K562 (cell line): ENCODE measurements around the gene ZNF148. TPM values are rescaled to one million over a fixed set of nuclear protein-coding genes. Genes with fewer than 3 reads are reported as not detected.

Experiments used
- BDP1 ChIP-seq: IDR thresholded peaks from 3 replicates; pipeline ENCODE4 v1.6.1; 2011; ENCODE audit not compliant: insufficient read length, insufficient read depth
- FOXA1 ChIP-seq: fragments of 450-650 bp; IDR thresholded peaks from 2 replicates; pipeline ENCODE4 v1.6.1; 2016; ENCODE audit warnings: mild to moderate bottlenecking, borderline replicate concordance
- HDAC1 ChIP-seq, 2 experiments: fragments of 450-650 bp; IDR thresholded peaks; 2 replicates each; pipeline ENCODE4 v1.6.1; 2016 to 2017; ENCODE audit warnings: inconsistent platforms in 1 of 2, mild to moderate bottlenecking in 1 of 2, moderate library complexity in 1 of 2
- KLF13 ChIP-seq: fragments of 450-650 bp; IDR thresholded peaks from 2 replicates; pipeline ENCODE4 v1.6.1; 2016; ENCODE audit warnings: missing genetic modification characterization, low read depth, mild to moderate bottlenecking, missing compliant biosample characterization, moderate library complexity, borderline replicate concordance
- MTA2 ChIP-seq: fragments of 450-650 bp; IDR thresholded peaks from 2 replicates; pipeline ENCODE4 v1.6.1; 2016; ENCODE audit warnings: low read depth
- NFIC ChIP-seq: fragments of 450-650 bp; IDR thresholded peaks from 2 replicates; pipeline ENCODE4 v1.6.1; 2017; ENCODE audit warnings: mild to moderate bottlenecking, inconsistent platforms
- POLR2G ChIP-seq: fragments of 200-400 bp; formaldehyde crosslinking; IDR thresholded peaks from 2 replicates; pipeline ENCODE4 v1.6.1; 2017; ENCODE audit warnings: low read depth, mild to moderate bottlenecking, antibody characterized with exemption, low read length, moderate library complexity
- SMAD2 ChIP-seq: fragments of 150-350 bp; IDR thresholded peaks from 2 replicates; pipeline ENCODE4 v1.6.1; 2014; ENCODE audit warnings: low read depth, mild to moderate bottlenecking, low read length
- SPI1 ChIP-seq: IDR thresholded peaks from 2 replicates; pipeline ENCODE4 v1.6.1; 2011; ENCODE audit warnings: low read depth, low read length, control low read depth, borderline replicate concordance
- TAL1 ChIP-seq: fragments of 450-650 bp; IDR thresholded peaks from 2 replicates; pipeline ENCODE4 v1.6.1; 2016; ENCODE audit warnings: mild to moderate bottlenecking
- TCF3 ChIP-seq: sonication (generic); formaldehyde crosslinking; IDR thresholded peaks from 2 replicates; pipeline ENCODE4 v1.4.0; 2020; ENCODE audit warnings: mild to moderate bottlenecking, missing genetic modification reagents
- ZNF239 ChIP-seq: fragments of 250-450 bp; sonication (Bioruptor Pico); IDR thresholded peaks from 2 replicates; pipeline ENCODE4 v1.4.0; 2020; ENCODE audit warnings: mild to moderate bottlenecking
- polyA plus RNA-seq, 8 experiments: library from polyadenylated mRNA; depleted of rRNA in 4 of 8; stranded (reverse) in 5 of 8; unstranded in 3 of 8; fragments of >200 nt; fragmentation: Nextera tagmentation in 2 of 8; fragmentation: Illumina TruSeq in 1 of 8; extraction: Ambion mirVana in 2 of 8; extraction: Trizol in 1 of 8; gene quantifications; 2 replicates each; pipeline versions ENCODE4 v1.2.1 to v1.2.3, GENCODE V29; 2011 to 2014; ENCODE audit warnings: inconsistent platforms in 1 of 8, missing spikeins in 1 of 8
- total RNA-seq, 7 experiments: library from RNA; depleted of rRNA in 6 of 7; stranded (reverse); fragments of >200 nt in 6 of 7; fragmentation: Illumina TruSeq in 2 of 7; extraction: Trizol in 2 of 7; gene quantifications; 2 replicates each; pipeline versions ENCODE4 v1.2.1 to v1.2.3, GENCODE V29; 2011 to 2021; ENCODE audit warnings: low replicate concordance in 1 of 7
- TF ChIP-seq, protein P1 (sequence below), 2 experiments: IDR thresholded peaks; 2 replicates each; pipeline ENCODE4 v1.6.1; 2012; ENCODE audit warnings: improper control_type of control experiment in 2 of 2, low read depth in 2 of 2, low read length in 2 of 2, borderline replicate concordance in 1 of 2
- TF ChIP-seq, protein P2 (sequence below): fragments of 200-600 bp; sonication (generic); IDR thresholded peaks from one replicate; pipeline ENCODE4 v1.6.1; 2012; ENCODE audit warnings: mild to moderate bottlenecking, low read depth, low read length, inconsistent platforms

Gene ZNF148
- total and polyA plus RNA-seq, 9 of the 15 experiments (the other 6 are each of a cell fraction or from before 2014, with no cell fraction given), result 2.7 to 15.1 (median 8.3) TPM

DNA sequence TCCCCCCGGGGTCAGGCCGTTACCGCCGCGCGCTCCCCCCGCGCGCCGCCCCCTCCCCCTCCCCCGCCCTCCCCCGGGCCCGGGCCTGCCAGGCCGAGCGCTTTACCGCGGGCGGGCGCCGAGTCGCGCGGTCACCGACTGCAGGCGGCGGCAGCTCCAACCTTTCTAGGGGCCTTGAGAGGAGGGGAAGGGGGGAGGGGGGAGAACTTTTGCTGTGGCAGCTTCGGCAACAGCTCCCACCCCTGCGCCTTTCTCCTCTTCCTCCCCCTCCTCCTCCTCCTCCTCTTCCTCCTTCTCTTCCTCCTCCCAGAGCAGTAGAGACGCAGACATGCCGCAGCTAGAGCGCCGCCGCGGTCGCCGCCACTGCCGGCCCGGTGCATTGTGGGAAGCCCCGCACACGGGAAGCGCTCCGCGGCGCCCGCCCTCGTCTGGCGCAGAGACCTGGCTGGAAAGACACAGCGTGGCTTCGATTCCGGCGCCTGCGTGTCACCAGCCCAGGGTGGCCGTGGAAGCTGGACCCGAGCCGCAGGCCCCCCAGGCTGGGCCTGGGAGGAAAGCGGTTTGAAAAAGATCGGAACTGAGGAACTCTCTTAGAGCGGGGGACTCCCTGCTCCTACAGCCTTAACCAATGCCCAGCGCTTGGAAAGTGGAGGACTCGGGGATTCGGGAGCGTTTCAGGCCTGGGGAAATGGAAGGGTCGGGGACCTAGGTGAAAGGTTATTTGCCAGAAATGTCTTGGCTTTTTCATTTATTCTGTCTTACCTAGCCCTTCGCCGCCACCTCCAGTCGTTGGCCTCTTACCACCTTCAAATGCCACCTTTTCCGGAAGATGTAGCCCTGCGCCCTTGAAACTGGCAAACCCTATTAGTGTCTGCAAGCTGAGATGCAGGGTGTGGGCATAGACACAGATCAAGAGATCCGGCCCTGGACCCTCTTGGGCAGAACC lies at the start of gene ZNF148 (continued):
- TF ChIP-seq KLF13 (tag) (no peak), SMAD2 (no peak), TAL1 (no peak), POLR2G (peak; percentile 96), BDP1 (no peak), NFIC (peak; percentile 45), FOXA1 (no peak), SPI1 (peak; percentile 54; the same call in 1 of the 2 replicates), HDAC1 (IDR thresholded peaks at IDR 0.05) (peak in 1 of 2 experiments; percentile 59; a peak in 2 of 4 replicates), ZNF239 (CRISPR knock-in tag) (no peak), TCF3 (CRISPR knock-in tag) (no peak), MTA2 (no peak)
- TF ChIP-seq, protein P1, sequence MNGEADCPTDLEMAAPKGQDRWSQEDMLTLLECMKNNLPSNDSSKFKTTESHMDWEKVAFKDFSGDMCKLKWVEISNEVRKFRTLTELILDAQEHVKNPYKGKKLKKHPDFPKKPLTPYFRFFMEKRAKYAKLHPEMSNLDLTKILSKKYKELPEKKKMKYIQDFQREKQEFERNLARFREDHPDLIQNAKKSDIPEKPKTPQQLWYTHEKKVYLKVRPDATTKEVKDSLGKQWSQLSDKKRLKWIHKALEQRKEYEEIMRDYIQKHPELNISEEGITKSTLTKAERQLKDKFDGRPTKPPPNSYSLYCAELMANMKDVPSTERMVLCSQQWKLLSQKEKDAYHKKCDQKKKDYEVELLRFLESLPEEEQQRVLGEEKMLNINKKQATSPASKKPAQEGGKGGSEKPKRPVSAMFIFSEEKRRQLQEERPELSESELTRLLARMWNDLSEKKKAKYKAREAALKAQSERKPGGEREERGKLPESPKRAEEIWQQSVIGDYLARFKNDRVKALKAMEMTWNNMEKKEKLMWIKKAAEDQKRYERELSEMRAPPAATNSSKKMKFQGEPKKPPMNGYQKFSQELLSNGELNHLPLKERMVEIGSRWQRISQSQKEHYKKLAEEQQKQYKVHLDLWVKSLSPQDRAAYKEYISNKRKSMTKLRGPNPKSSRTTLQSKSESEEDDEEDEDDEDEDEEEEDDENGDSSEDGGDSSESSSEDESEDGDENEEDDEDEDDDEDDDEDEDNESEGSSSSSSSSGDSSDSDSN (IDR thresholded peaks at IDR 0.05; ENCODE audit: borderline replicate concordance in 1 of 2, low read depth in 2 of 2, low read length in 2 of 2), result no peak
- TF ChIP-seq, protein P2, sequence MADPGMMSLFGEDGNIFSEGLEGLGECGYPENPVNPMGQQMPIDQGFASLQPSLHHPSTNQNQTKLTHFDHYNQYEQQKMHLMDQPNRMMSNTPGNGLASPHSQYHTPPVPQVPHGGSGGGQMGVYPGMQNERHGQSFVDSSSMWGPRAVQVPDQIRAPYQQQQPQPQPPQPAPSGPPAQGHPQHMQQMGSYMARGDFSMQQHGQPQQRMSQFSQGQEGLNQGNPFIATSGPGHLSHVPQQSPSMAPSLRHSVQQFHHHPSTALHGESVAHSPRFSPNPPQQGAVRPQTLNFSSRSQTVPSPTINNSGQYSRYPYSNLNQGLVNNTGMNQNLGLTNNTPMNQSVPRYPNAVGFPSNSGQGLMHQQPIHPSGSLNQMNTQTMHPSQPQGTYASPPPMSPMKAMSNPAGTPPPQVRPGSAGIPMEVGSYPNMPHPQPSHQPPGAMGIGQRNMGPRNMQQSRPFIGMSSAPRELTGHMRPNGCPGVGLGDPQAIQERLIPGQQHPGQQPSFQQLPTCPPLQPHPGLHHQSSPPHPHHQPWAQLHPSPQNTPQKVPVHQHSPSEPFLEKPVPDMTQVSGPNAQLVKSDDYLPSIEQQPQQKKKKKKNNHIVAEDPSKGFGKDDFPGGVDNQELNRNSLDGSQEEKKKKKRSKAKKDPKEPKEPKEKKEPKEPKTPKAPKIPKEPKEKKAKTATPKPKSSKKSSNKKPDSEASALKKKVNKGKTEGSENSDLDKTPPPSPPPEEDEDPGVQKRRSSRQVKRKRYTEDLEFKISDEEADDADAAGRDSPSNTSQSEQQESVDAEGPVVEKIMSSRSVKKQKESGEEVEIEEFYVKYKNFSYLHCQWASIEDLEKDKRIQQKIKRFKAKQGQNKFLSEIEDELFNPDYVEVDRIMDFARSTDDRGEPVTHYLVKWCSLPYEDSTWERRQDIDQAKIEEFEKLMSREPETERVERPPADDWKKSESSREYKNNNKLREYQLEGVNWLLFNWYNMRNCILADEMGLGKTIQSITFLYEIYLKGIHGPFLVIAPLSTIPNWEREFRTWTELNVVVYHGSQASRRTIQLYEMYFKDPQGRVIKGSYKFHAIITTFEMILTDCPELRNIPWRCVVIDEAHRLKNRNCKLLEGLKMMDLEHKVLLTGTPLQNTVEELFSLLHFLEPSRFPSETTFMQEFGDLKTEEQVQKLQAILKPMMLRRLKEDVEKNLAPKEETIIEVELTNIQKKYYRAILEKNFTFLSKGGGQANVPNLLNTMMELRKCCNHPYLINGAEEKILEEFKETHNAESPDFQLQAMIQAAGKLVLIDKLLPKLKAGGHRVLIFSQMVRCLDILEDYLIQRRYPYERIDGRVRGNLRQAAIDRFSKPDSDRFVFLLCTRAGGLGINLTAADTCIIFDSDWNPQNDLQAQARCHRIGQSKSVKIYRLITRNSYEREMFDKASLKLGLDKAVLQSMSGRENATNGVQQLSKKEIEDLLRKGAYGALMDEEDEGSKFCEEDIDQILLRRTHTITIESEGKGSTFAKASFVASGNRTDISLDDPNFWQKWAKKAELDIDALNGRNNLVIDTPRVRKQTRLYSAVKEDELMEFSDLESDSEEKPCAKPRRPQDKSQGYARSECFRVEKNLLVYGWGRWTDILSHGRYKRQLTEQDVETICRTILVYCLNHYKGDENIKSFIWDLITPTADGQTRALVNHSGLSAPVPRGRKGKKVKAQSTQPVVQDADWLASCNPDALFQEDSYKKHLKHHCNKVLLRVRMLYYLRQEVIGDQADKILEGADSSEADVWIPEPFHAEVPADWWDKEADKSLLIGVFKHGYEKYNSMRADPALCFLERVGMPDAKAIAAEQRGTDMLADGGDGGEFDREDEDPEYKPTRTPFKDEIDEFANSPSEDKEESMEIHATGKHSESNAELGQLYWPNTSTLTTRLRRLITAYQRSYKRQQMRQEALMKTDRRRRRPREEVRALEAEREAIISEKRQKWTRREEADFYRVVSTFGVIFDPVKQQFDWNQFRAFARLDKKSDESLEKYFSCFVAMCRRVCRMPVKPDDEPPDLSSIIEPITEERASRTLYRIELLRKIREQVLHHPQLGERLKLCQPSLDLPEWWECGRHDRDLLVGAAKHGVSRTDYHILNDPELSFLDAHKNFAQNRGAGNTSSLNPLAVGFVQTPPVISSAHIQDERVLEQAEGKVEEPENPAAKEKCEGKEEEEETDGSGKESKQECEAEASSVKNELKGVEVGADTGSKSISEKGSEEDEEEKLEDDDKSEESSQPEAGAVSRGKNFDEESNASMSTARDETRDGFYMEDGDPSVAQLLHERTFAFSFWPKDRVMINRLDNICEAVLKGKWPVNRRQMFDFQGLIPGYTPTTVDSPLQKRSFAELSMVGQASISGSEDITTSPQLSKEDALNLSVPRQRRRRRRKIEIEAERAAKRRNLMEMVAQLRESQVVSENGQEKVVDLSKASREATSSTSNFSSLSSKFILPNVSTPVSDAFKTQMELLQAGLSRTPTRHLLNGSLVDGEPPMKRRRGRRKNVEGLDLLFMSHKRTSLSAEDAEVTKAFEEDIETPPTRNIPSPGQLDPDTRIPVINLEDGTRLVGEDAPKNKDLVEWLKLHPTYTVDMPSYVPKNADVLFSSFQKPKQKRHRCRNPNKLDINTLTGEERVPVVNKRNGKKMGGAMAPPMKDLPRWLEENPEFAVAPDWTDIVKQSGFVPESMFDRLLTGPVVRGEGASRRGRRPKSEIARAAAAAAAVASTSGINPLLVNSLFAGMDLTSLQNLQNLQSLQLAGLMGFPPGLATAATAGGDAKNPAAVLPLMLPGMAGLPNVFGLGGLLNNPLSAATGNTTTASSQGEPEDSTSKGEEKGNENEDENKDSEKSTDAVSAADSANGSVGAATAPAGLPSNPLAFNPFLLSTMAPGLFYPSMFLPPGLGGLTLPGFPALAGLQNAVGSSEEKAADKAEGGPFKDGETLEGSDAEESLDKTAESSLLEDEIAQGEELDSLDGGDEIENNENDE, result no peak
